ENCODE measurements around the gene MMP28.

DNA sequence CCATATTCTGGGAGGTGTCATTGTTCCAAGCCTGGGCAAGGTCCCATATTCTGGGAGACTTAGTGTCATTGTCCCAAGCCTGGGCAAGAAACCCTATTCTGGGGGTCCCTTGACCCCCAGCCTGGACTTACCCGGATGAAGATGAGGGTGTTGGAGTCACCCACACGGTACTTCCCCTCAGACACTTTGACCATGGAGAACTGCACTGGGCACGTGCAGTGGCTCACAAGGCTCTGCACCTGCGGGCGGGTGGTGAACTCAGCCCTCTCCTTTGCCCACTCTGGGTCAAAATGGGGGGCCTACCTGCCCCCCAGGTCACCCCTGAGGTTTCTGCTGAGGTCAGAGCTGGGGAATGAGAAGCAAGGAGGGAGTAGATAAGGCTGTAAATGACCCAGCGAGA, 46.5 kb downstream of the MMP28 start:
- TF ChIP-seq, protein P1, sequence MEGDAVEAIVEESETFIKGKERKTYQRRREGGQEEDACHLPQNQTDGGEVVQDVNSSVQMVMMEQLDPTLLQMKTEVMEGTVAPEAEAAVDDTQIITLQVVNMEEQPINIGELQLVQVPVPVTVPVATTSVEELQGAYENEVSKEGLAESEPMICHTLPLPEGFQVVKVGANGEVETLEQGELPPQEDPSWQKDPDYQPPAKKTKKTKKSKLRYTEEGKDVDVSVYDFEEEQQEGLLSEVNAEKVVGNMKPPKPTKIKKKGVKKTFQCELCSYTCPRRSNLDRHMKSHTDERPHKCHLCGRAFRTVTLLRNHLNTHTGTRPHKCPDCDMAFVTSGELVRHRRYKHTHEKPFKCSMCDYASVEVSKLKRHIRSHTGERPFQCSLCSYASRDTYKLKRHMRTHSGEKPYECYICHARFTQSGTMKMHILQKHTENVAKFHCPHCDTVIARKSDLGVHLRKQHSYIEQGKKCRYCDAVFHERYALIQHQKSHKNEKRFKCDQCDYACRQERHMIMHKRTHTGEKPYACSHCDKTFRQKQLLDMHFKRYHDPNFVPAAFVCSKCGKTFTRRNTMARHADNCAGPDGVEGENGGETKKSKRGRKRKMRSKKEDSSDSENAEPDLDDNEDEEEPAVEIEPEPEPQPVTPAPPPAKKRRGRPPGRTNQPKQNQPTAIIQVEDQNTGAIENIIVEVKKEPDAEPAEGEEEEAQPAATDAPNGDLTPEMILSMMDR (IDR thresholded peaks at IDR 0.05; ENCODE audit: insufficient read depth, low read length, poor library complexity, severe bottlenecking), result no peak
- TF ChIP-seq EZH2phosphoT487 (conservative IDR thresholded peaks at IDR 0.05; ENCODE audit: low read length), result no peak
